Tibial artery (tissue), 4 donors: ENCODE data around the gene HES2.
"Not testable (repeated sequence)": the region's sequence is repeated elsewhere in the genome, so short reads cannot be mapped to it uniquely, and the experiment has no call there.

Experiments used
- DNase-seq, 2 donors: peaks; one replicate each; pipeline ENCODE4 v3.0.0-alpha.2; 2019
- H3K27ac ChIP-seq, 2 donors: fragments of 200-600 bp; sonication (generic) in 1 of 2; 1 replicate in 1 of 2; 2 replicates in 1 of 2; pipeline ENCODE4 v1.5.1; 2018 to 2019; ENCODE audit warnings: mild to moderate bottlenecking in 1 of 2
- H3K27me3 ChIP-seq, 2 donors: fragments of 200-600 bp; sonication (generic) in 1 of 2; one replicate each; pipeline versions ENCODE4 v1.5.1 to v1.6.0; 2016 to 2019
- H3K36me3 ChIP-seq, 3 donors: fragments of 200-600 bp; sonication (generic) in 2 of 3; one replicate each; pipeline ENCODE4 v1.5.1; 2016 to 2019; ENCODE audit warnings: mild to moderate bottlenecking in 2 of 3
- H3K4me1 ChIP-seq, 4 donors: fragments of 200-600 bp; sonication (generic) in 2 of 4; 1 replicate in 3 of 4; 2 replicates in 1 of 4; pipeline ENCODE4 v1.5.1; 2016 to 2019
- H3K4me3 ChIP-seq, 2 donors: fragments of 200-600 bp; sonication (generic) in 1 of 2; 1 replicate in 1 of 2; 2 replicates in 1 of 2; pipeline ENCODE4 v1.5.1; 2018 to 2019; ENCODE audit warnings: mild to moderate bottlenecking in 2 of 2
- H3K9me3 ChIP-seq, 3 donors: fragments of 200-600 bp; sonication (generic) in 1 of 3; one replicate each; pipeline ENCODE4 v1.5.1; 2016 to 2019
- intact Hi-C: fragments of 100-400 bp; cut with DNase I; formaldehyde crosslinking; loops from one replicate; pipeline ENCODE4 v1.15.0; 2023; ENCODE audit warnings: low total_unique reads
- TF ChIP-seq, protein P1 (sequence below), 2 experiments: fragments of 200-600 bp in 1 of 2; fragments of 450-650 bp in 1 of 2; IDR thresholded peaks; one replicate each; pipeline ENCODE4 v1.5.1; 2017 to 2019; ENCODE audit warnings: antibody characterized with exemption in 2 of 2, mild to moderate bottlenecking in 1 of 2, moderate library complexity in 1 of 2

Gene HES2

DNA sequence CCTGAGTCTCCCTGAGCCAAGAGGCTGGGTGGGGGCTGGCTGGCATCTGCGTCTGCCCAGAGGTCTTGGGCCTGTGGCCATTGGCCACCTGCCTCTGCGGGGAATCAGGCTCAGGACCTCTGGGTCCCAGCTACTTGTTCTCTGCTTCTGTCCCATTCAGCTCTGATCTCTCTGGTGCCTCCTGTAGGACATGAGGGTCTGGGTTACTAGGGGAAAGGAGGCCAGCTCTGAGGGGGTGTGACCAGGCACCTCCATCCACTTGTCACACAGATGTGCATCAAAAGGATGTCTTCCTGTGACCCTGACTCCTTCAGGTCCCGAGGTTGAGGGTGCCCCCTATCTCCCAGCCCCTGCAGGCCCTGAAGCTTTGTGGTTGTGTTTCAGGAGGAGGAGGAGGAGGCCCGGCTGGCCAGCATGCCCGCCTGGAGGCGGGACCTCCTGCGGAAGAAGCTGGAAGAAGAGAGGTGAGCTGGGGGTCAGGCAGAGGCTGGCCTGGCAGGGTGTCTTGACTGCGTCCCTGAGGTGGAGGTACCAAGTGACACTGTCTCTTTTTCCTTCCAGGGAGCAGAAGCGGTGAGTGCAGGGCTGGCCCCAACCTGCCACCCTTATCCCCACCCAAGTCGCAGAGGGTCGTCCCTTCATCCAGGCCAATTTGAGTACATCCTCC is 37.2 kb upstream of the HES2 start:
- Histone ChIP-seq H3K27ac (no peak overlapping the region), H3K9me3 (no peaks in the 10 kb centered on the region), H3K27me3 (peaks cover 0 to 90% of the 10 kb centered on the region in 2 donors), H3K4me1 (peaks cover 0 to 23% (median 14%) of the 10 kb centered on the region in 4 donors), H3K36me3 (peaks cover 0 to 10% (median 0%) of the 10 kb centered on the region in 3 donors), H3K4me3 (no peak overlapping the region)
- TF ChIP-seq, protein P1, sequence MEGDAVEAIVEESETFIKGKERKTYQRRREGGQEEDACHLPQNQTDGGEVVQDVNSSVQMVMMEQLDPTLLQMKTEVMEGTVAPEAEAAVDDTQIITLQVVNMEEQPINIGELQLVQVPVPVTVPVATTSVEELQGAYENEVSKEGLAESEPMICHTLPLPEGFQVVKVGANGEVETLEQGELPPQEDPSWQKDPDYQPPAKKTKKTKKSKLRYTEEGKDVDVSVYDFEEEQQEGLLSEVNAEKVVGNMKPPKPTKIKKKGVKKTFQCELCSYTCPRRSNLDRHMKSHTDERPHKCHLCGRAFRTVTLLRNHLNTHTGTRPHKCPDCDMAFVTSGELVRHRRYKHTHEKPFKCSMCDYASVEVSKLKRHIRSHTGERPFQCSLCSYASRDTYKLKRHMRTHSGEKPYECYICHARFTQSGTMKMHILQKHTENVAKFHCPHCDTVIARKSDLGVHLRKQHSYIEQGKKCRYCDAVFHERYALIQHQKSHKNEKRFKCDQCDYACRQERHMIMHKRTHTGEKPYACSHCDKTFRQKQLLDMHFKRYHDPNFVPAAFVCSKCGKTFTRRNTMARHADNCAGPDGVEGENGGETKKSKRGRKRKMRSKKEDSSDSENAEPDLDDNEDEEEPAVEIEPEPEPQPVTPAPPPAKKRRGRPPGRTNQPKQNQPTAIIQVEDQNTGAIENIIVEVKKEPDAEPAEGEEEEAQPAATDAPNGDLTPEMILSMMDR (IDR thresholded peaks at IDR 0.05): no peak
- DNase-seq: no peak
- intact Hi-C loops: no loop called here

DNA sequence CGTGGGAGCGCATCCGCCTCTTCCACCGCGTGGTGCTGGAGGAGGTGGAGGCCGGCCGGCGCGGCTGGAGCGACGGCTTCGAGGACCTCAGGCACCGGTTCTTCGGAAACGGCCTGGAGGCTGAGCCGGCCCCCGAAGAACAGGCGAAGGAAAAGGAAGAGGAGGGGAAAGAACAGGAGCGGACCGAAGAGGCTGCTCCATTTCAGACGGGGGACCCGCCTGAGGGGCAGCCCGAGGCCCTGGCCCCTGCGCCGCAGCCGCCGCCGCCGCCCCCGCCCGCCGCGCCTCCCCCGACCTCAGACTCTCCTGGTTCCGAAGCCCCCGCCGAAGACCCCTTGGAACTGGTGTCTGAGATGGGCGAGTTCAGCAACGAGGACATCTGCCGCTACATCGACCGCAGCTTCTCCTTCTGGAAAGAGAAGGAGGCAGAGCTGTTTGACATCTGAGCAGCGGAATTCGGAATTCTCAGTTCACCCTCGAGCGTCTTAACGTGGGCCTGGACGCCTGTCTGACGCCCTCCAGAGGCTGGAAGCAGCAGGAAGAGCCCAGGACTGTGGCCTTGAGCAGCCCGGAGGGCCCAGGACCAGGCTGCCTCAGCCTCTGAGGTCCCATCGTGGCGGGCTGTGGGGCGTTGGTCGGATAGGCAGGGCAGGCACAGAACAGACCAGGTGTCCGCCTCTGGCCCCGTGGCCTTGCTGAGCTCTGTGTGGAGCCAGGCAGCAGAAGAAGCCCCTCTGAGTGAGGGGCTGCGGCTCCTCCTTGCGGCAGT is 36.2 kb upstream of the HES2 start:
- H3K27ac ChIP-seq, H3K4me3 ChIP-seq, intact Hi-C loops, H3K36me3 ChIP-seq, DNase-seq, H3K9me3 ChIP-seq: not testable (repeated sequence)
- H3K27me3 ChIP-seq: peaks cover 0 to 90% of the 10 kb centered on the region in 2 donors
- peaks cover 0 to 23% (median 14%) of the 10 kb centered on the region in 4 donors for H3K4me1 ChIP-seq

DNA sequence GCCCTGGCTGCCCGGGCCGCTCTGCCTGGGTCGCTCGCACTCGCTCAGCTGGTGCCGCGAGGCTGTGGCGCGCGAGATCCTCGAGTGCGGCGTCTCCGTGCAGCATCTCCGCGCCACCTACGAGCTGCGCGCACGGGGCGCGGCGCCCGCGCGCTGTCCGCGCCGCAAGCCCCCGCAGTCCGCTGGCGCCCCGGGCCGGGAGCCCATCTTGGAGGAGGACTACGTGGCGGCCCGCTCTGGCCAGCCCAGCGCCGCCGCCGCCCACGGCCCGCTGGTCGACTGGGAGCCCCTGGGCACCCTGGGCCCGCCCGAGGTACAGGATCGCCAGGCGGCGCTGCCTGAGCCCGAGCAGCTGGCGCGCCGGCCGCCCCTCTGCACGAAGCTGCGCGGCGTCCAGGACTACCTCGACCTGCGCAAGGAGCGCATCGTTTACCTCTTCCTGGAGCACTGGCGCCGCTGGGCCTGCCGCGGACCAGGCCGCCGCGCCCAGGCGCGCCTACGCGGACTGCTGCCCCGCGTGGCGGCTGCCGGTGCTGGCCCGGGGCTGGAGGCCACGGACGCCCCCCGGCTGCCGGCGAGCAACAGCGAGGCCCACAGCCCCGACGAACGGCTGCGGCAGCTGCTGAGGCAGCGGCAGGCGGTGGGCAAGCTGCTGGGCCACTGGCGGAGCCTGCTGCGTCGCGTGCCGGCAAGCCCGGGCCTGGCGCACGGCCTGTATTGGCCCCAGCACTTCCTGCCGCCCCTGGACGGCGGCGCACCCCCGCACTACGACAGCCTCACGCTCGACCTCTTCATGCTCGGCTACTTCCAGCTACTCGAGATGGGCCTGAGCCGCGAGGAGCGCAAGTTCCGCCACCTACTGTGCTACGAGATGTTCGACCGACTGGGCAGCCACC is 35.4 kb upstream of the HES2 start:
- intact Hi-C loops: no loop called here
- Histone ChIP-seq H3K4me3 (no peak overlapping the region), H3K4me1 (peaks cover 0 to 18% (median 10%) of the 10 kb centered on the region in 4 donors), H3K9me3 (no peaks in the 10 kb centered on the region), H3K27ac (no peak overlapping the region), H3K36me3 (no peaks in the 10 kb centered on the region), H3K27me3 (peaks cover 0 to 90% of the 10 kb centered on the region in 2 donors)
- TF ChIP-seq, protein P1 (IDR thresholded peaks at IDR 0.05): no peak
- DNase-seq: no peak

DNA sequence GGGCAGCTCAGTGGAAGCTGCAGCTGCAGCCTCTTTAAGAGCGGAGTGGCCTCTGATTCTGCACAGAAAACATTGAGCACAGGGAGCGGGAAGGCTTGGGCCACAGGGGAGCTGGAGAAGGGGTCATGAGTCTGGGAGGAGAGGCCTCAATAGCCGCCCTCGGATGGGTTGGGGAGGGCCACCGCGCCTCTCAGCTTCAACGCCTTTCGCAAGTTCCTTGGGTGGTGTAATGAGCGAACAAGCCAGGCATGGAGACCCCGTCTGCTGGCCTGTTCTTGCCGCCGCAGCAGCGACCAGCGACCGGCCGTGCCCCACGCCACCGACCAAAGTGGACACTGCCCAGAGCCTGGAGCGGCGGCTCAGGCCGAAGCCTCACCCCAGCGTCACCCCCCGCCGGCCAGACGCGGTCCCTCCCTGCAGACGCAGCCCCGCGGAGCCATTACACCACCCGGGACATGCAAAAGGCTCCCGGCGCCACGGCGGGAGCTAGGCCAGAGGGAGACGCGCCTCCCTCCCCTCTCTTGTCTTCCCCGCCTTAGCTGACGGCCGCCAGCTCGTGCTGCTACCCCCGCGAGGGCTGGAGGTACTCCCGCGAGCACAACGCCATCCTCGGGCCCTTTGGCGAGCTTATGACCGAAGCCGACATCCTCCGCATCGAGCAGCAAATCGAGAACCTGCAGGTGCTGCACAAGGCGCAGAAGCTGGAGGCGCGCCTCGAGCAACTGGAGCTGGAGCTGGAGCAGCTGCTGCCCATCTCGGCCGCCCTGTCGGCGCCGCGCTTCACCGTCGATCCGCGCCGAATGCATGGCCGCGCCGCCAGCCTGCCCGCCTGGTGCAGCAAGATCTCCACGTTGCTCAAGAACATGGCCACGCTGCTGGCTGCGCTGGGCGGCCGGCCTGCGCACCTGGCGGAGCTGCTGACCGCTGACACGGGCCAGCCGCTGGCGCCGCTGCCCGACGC is 34.5 kb upstream of the HES2 start:
- H3K9me3 ChIP-seq, H3K27ac ChIP-seq, H3K36me3 ChIP-seq, H3K4me3 ChIP-seq, intact Hi-C loops, DNase-seq: not testable (repeated sequence)
- Histone ChIP-seq H3K27me3 (peaks cover 0 to 90% of the 10 kb centered on the region in 2 donors), H3K4me1 (peaks cover 0 to 19% (median 11%) of the 10 kb centered on the region in 4 donors)

DNA sequence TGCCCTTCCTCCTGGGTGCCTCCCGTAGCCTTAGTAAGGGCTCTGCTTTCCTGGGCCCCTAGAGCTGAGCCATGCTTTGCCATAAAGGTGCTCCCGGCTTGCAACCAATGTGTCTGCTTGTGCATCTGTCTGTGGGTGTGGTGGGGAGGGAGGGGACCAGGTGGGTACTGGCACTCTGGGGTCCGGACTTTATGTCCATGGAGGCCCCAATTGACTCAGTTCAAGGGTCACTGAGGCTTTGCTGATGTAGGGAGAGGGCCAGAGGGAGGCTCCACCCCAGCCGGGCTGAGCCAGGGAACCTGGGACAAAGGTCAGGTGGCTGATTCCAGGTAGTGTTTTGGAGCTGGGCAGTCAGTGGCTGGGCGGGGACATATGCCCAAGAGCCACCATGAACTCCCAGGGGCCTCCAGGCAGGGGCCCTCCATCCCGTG is 31.2 kb upstream of the HES2 start:
- Histone ChIP-seq H3K9me3 (no peaks in the 10 kb centered on the region), H3K4me1 (peaks cover 0 to 41% (median 29%) of the 10 kb centered on the region in 4 donors), H3K4me3 (no peak overlapping the region), H3K27ac (no peak overlapping the region), H3K36me3 (no peaks in the 10 kb centered on the region), H3K27me3 (peaks cover 0 to 97% of the 10 kb centered on the region in 2 donors)
- intact Hi-C loops: no loop called here
- TF ChIP-seq, protein P1 (IDR thresholded peaks at IDR 0.05): no peak
- no peak for DNase-seq

DNA sequence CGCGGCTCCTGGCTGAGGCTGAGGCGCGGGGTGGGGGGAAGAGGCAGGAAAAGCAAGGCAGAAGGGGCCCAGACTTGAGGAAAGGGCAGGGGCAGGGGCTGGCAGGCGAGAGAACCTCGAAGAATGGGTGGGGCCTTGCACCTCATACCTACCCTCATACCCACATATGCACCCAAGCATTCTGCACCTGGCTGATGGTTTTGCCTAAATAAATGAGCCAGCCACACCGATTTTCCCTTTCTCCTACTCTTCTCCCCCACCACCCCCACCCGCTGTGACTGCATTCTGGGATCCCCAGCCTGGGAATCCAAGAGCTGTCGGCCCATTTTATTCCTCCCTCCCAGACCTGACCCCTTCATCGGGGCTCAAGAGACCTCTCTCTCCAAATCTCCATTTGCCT is 30.8 kb upstream of the HES2 start:
- H3K4me1 ChIP-seq: peaks cover 0 to 39% (median 29%) of the 10 kb centered on the region in 4 donors
- intact Hi-C loops, H3K36me3 ChIP-seq, H3K9me3 ChIP-seq, H3K4me3 ChIP-seq, H3K27ac ChIP-seq, DNase-seq: not testable (repeated sequence)
- H3K27me3 ChIP-seq: peaks cover 0 to 92% of the 10 kb centered on the region in 2 donors
